ENCODE results near the gene INTS15.
"Not testable (repeated sequence)": the region's sequence is repeated elsewhere in the genome, so short reads cannot be mapped to it uniquely, and the experiment has no call there.

INTS15 gene

DNA sequence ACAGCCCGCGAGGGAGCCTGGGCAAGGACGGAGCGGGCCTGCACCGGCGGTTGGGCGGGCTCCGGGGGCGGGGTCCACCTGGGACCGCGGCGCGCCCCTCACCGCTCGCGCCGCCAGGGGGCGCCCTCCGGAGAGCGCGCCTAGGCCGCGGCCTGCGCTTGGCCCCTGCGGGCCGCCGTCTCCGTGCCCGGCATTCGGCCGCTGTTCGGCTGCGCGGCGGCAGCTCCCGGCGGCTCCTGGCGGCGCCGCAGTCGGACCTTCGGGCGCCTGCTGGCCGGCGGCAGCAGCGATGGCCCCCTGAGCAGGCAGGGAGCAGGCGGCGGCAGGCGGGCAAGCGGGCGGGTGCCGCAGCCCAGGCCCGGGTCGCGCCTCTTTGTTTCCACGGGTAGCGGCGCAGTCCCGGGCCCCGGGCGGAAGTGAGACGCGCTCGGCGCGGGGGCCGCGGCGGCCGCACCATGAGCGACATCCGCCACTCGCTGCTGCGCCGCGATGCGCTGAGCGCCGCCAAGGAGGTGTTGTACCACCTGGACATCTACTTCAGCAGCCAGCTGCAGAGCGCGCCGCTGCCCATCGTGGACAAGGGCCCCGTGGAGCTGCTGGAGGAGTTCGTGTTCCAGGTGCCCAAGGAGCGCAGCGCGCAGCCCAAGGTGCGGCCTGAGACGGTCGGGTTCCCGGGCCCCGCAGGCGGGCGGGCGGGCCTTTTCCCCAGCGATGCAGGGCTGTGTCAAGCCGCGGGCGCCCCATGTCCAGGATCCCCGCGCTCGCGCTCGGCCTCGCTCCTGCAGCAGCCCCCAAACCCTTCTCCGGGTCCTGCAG is at the start of gene INTS15:
Gene INTS15 (plus strand): TSS at position 193 of the 816 bp plus-strand sequence. CDS start 263 bp downstream, at position 456.
- DNase-seq: peak; percentile 56 to 61

DNA sequence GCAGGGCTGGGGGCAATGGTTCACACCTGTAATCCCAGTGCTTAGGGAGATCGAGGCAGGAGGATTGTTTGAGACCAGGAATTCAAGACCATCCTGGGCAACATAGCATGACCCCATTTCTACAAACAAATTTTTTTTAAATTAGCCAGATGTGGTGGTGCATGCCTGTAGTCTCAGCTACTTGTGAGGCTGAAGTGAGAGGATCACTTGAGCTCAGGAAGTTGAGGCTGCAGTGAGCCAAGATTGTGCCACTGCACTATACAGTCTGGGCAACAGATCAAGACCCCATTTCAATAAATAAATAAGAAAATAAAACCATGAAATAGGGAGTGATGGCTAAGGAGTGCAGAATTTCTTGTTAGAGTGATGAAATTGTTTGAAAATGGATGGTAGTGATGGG is 47.5 kb upstream of the INTS15 start:
- no peak for DNase-seq

DNA sequence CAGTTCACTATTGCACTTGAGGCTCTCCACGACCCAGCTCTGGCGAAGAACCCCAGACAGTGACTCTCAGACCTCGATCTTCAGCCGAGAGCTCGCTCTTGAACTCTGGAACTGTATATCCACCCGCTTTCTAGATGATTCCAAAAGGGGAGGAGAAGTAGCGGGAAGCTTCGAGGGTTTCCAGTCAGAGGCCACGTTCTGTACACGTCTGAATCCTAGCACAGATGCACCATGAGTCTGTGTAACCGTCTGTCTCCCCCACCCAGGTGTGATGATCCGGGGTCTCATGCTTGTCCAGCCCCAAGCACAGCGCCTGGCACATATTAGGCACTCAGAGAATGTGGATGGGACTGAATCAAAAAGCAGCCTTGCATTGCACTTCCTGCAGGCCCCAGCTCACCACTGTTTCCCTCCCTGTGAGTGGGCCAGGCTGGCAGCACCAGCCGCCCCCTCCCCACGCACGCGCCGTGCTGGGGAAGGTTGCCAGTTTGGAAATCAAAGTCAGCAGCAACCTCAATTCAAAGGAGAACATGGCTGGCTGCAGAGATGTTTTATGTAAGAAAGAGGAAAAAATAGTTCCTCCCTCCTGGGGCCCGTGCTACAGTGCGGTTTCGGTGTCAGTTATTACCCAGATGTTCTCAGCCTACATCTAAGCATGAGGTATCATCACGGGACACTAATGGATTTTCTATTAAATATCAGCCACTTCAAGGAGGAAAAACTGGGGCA is 44.3 kb upstream of the INTS15 start:
- no peak for DNase-seq

DNA sequence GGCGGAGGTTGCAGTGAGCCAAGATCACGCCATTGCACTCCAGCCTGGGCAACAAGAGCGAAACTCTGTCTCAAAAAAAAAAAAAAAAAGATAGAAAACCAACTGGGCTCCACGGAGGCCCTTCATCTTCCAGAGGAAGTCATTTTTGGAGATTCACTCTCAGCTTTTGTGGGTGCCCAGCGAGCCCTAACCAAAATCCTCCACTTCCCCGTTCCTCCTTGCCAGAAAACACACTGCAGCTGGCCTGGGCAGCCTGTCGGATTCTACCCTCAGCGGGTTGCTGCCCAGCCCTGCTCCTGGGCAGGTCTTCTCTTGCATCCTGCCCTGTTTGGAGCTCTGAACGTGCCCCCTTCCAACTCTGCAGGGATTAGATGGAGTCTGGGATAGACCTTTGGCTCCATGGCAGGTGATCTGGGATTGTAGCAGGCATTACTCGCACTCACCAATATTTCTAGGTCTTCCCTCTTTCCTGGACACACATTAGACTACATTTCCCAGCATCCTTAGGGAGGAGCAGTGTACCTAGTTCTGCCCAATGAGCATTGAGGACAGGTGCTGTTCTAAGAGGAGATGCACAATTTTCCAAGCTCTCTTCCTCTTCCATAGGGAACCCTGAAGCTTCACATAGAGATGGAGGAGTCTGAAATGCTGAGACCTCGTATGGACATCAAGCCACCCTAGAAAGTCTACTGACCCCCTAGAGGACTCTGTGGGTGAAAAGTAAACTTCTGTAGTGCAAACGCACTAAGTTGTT is 43.1 kb upstream of the INTS15 start:
- no peak for DNase-seq

DNA sequence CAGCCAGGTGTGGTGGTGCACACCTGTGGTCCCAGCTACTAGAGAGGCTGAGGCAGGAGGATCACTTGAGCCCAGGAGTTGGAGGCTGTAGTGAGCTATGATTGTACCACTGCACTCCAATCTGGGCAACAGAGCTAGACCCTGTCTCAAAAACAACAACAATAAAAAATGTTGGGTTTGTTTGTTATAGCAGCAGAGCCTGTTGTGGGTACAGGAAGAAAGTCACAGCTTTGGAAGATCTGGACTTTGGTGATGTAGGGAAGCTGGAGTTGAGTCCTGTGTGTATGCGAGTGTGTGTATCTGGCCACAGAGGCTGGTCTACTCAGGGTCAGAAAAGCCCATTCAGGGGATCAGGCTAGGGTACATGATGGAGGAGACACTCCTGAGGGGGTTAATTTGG is 42.4 kb upstream of the INTS15 start:
- no peak for DNase-seq

DNA sequence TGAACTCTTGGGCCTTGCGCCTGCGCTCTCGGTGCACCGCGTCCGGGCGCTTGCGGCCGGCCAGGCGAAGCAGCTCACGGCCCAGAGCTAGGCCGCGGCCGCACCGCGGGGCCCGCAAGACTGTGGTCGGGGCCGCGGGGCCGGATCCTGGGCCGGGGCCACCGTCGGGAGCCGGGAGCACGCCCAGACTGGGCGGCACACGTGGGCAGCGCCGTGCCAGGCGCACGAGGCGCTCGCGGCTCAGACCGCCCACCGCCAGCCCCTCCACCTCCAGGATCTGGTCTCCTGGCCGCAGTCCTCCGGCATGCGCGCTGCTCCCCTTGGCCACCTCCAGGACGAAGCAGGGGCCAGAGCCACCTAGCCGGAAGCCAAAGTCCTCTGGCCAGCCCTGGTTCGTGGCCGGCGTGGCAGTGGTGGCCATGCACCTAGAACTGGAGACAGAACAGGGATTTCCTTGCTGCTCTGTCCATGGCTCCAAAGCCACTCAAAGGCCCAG is 38.8 kb upstream of the INTS15 start, which contains the start of gene GRID2IP:
Gene GRID2IP (minus strand): TSS at position 446 of the 496 bp plus-strand sequence. CDS start 25 bp downstream, at position 421.
- no peak for DNase-seq

DNA sequence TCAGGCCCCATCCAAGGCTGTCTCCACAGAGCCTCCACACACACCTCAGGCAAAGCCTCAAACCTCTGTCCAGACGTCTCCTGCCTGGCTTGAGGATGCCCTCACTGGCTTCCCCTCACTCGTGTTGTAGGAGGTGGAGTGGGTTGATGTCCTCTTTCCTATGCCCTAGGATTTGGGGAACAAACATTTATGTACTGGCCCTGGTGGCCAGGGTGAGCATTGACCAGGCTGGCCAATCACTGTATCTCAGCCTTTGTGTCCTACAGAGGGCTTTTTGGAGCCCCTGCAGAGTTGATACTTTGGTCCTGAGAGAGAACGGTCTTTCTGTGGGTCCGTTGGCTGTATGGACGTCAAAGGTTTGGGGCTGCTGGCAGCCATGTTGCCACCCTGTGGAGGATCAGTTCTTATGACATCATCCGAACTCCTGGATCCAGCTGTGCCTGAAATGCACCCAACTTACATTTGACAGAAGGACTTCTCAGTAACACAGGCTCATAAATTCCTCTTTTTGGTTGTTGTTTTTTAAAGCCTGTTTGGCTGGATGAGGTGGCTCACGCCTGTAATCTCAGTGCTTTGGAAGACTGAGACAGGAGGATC is 36.3 kb upstream of the INTS15 start:
- no peak for DNase-seq

DNA sequence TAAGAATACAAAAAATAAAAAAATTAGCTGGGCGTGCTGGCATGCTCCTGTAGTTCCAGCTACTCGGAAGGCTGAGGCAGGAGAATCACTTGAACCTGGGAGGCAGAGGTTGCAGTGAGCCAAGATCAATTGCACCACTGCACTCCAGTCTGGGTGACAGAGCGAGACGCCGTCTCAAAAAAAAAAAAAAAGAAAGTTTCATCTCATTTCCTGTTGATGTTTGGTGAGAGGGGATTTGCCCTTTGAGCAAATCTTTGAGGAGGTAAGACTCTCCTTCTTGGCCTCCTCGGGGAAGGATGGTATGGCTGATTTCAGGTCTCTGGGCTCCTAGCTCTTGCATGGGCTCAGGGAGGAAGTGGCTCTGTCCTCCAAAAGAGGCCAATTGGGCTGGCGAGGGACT is 35.0 kb upstream of the INTS15 start:
- no peak for DNase-seq

DNA sequence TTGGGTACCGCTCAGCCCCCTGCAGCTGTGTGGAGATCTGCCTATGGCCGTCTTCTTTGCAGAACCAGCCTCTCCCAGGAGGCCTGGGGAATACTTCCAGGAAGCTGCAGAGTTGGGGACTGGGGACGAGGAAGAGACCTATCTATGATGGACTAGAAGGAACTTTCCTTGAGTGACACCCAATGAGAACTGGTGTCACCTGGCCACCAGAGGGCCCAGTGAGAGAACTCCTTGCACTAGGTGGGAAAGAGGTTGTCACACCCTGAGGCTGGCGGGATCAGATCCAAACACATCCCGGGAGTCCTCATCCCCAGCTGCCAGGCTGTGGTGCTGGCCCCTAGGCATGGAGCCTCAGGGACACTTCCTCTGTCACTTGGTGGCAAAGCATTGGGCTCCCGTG is 33.6 kb upstream of the INTS15 start:
- no peak for DNase-seq

DNA sequence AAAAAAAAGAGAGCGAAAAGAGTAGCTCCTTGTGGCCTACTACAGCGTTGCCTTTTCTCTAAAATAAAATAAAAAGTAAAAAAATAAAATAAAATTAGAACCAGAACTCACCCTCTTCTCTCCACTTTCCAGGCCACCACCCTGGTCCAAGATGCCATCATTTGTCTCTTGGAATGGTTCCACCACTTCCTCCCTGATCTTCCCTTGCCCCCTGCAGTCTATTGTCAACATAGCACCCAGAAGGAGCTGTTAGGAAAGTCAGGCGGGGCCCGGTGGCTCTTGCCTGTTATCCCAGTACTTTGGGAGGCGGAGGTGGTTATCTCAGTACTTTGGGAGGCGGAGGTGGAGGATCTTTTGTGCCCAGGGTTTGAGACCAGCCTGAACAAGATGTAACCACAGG is 31.0 kb upstream of the INTS15 start:
- DNase-seq: peak; percentile 9 to 10

DNA sequence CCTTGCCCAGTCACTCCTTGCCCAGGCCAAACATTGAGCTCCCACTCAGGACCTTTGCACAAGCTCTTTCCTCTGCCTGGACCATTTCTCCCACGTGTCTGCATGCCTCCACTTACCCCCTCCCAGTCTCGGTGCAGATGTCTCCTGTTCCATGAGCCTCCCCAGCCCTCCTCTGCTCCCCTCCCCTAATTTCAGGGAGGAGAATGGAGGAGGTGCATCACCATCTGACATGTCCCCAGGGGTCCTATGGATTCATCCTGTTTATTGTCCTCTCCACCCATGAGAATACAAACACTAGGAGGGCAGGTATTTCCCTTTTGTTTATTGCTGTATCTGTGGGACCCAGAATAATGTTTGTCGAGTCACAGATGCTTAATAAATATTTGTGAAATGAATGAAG is 29.9 kb upstream of the INTS15 start:
- no peak for DNase-seq

DNA sequence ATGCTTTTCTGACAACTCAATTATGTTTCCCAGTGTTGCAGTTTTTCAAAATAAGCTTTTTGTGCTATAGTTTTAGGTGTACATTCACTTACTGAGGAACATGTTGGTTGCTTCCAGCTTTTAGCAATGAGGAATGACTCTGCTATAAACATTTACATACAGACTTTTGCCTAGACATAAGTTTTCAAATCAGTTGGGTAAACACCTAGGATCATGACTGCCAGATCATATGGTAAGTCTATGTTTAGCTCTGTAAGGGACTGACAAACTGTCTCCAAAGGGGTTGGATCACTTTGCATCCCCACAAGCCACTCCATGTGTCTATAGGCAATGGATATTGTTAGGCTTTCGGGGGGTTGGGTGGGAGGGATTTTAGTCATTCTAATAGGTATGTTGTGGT is 27.7 kb upstream of the INTS15 start:
- DNase-seq: no peak

DNA sequence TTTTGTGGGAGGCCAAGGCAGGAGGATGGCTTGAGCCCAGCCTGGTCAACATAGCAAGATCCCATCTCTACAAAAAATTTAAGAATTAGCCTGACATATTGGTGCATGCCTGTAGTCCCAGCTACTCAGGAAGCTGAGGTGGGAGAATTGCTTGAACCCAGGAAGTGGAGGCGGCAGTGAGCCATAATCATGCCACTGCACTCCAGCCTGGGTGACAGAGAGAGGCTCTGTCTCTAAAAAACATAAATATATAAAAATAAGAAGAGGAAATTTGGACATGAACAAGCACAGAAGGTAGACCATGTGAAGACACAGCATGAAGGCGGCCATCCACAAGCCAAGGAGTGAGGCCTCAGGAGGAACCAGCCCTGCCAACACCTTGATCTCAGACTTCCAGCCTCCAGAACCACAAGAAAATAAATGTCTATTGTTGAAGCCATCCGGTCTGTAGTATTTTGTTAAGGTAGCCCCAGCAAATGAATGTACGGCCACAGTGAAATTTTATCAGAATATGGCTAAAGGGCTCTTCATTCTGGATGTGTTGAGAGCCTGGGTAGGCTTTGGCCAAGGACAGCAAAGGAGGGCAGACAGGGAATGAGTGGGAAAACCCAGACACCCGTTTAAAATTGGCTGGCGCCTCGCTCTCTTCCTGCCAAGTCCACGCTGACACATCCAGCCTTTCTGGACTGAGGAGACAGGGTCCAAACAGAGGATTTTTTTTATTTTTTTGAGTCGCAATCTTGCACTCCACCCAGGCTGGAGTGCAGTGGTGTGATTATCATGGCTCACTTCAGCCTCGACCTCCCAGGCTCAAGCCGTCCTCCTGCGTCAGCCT is 25.7 kb upstream of the INTS15 start:
- DNase-seq: no peak

DNA sequence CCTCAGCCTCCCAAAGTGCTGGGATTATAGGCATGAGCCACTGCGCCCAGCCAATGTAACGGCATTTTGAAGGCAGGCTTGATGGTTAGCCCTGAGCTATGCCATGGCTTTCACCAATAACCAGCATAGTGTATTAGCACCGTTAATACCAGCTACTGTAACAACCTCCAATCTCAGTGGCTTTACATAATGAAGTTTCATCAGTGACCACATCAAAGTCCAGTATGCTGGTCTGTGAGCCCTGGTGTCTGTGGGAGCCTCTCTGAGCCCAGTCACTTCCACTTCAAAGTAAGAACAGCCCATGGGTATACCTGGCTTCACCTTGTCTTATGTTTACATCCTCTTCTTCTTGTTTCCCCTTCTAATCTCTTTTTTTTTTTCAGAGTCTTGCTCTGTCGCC is 24.2 kb upstream of the INTS15 start:
- no peak for DNase-seq

DNA sequence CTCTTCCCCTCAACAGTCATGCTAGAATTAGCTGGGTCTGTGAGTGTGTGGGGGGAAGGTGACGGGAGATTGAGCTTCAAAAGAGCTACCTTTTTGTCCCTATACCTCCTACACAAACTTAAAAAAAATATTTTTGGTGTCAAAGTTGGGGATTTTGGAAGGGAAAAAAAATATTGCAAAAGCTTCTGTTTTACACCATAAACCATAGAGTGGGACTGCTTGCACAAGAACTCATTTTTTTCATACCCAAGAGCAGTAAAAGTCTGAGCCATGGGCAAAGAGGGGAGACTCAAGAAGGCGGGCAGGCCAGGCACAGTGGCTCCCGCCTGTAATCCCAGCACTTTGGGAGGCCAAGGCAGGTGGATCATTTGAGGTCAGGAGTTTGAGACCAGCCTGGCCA is 21.9 kb upstream of the INTS15 start:
- no peak for DNase-seq

DNA sequence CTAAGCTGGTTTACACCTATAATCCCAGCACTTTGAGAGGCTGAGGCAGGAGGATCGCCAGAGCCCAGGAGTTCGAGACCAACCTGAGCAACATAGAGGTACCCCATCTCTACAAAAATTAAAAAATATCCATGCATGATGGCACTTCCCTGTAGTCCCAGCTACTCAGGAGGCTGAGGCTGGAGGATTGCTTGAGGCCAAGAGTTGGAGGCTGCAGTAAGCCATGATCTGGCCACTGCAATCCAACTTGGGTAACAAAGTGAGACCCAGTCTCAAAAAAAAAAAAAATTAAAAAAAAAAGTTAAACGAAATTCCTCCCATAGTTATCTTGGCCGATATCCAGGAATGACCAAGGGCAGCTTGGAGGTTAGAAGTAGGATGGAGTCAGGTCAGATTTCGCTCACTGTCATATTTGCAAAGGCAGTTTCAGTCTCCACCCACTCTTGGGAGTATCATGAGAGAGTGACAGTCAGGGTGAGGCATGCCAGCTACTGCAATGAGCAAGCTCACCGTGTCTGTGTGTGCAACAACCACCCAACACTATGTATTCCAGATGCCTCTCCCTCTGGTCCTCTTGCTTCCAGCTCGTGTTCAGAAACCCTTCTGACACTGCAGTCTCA is 18.6 kb upstream of the INTS15 start:
- DNase-seq: no peak

DNA sequence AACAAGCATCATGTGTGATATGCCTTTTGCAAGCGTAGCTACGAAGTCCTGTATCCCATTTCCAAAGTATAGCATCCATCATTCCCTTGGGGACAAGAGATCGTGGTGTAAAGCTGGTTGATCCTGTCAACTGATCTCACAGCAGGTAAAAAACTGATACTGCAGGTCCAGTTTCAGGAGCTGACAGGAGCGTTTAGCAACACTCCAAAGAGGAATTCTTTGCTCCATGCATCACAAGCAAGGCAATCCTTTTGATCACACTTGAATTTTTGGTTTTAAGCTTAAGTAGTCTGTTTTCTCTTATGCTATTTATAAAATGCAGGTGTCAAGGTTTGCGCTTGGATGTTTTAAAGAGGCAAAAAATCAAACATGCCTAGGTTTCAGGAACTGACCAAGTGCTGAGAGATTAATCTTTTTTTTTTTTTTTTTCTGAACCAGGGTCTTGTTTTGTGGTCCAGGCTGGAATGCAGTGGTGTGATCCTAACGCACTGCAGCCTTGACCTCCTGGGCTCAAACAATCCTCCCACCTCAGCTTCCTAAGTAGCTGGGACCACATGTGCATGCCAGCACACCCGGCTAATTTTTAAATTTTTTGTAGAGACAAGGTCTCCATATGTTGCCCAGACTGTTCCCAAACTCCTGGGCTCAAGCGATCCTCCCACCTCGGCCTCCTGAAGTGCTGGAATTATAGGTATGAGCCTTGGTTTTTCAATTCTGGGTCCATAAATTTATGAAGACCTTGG is 14.4 kb upstream of the INTS15 start:
- no peak for DNase-seq

DNA sequence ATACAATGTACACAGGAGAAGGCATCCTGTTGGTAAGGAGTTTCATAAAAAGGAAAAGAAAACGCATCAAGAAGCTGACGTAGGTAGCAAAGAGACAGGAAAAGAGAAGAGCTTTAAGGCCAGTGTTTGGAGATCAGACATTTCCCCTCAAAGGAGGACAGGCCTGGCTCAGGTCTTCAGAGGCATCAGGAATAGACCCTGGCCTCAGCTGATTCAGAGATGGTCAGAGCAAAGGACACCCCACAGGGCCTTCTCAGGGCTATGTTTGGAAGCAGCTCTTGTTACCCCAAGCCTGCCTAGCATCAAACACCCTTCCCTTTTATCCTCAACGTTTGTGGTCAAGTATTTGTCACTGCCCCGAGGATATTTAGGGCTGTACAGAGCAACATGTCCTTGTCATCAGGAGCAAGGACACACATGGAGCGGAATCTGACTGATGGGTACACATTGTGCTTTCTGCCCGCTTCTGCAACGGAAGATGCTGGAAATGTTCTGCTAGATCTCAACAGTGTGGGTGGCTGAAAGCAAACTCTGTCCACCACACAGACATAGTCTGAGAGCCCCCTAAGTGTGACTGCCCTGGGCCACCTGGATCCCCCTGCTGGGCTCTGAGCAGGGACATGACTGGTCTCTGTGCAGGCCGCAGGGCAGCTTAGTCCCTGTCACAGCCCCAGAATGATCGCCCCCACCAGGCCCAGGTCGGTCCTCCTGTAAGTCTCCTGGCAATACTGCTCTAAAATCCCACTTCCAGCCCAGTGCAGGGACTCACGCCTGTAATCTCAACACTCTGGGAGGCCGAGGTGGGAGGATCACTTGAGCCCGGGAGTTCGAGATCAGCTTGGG is 13.6 kb upstream of the INTS15 start:
- no peak for DNase-seq

DNA sequence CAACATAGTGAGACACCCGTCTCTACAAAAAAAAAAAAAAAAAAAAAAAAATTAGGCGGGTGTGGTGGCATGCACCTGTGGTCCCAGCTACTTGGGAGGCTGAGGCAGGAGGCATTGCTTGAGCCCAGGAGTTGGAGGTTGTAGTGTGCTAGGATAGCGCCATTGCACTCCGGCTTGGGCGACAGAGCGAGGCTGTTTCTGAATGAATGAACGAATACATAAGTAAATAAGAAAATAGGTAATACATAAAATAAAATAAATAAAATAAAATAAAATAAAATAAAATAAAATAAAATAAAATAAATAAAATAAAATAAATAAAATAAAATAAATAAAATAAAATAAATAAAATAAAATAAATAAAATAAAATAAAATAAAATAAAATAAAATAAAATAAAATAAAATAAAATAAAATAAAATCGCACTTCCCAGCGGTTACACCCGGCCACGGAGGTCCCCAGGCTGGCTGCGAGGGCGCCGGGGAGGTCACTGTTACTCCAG is 12.9 kb upstream of the INTS15 start:
- not testable (repeated sequence) for DNase-seq

All from AML-193 (cell line).